ENCODE data around the gene CYB561.

The CYB561 gene

GRCh38 chr17:63443053-63443452 is 3.1 kb downstream of the CYB561 start:
- ChIA-PET CTCF (interaction anchor here (0.6 to 2.8 kb wide), 6 partner anchors 8 to 169 kb away, joined by 3 to 10 read pairs (median 7); no protein-coding TSS in a partner anchor), POLR2A (interaction anchor here (1.8 kb wide), 1 partner anchor 34 kb away, joined by 7 read pairs; the partner anchor contains the start of gene ACE)
- DNase-seq (ENCODE audit: extremely low spot score), result no peak
- TF ChIP-seq SUZ12 (IDR thresholded peaks at IDR 0.05) (no peak), ELF4 (IDR thresholded peaks at IDR 0.05) (no peak), CTBP1 (IDR thresholded peaks at IDR 0.05; ENCODE audit: borderline replicate concordance) (no peak), ZNF384 (IDR thresholded peaks at IDR 0.05) (no peak), FOXM1 (IDR thresholded peaks at IDR 0.05; ENCODE audit: borderline replicate concordance) (no peak), L3MBTL2 (conservative IDR thresholded peaks at IDR 0.05) (no peak), TARDBP (IDR thresholded peaks at IDR 0.05) (no peak), HDGF (IDR thresholded peaks at IDR 0.05; ENCODE audit: borderline replicate concordance) (no peak), SP1 (IDR thresholded peaks at IDR 0.05) (no peak), PKNOX1 (IDR thresholded peaks at IDR 0.05) (no peak), BHLHE40 (IDR thresholded peaks at IDR 0.05; ENCODE audit: borderline replicate concordance) (no peak)

- ChIA-PET CTCF (interaction anchor here (0.6 to 2.8 kb wide), 6 partner anchors 11 to 169 kb away, joined by 3 to 10 read pairs (median 6); no protein-coding TSS in a partner anchor), POLR2A (interaction anchor here (1.8 kb wide), 1 partner anchor 34 kb away, joined by 7 read pairs; the partner anchor contains the start of gene ACE)
- DNase-seq (ENCODE audit: extremely low spot score), result no peak
- TF ChIP-seq BHLHE40 (IDR thresholded peaks at IDR 0.05; ENCODE audit: borderline replicate concordance) (no peak), ELF4 (IDR thresholded peaks at IDR 0.05) (no peak), FOXK2 (IDR thresholded peaks at IDR 0.05) (no peak), LEF1 (IDR thresholded peaks at IDR 0.05; ENCODE audit: borderline replicate concordance) (no peak), ZNF384 (IDR thresholded peaks at IDR 0.05) (no peak), NFRKB (IDR thresholded peaks at IDR 0.05) (no peak), SUZ12 (IDR thresholded peaks at IDR 0.05) (no peak), FOXA1 (IDR thresholded peaks at IDR 0.05) (no peak), SP1 (IDR thresholded peaks at IDR 0.05) (no peak)
These were observed 3.5 kb downstream of the CYB561 start for GRCh38 chr17:63442549-63443035.

- no peak for DNase-seq (ENCODE audit: extremely low spot score)
- CTCF ChIA-PET, result interaction anchor here (0.6 to 2.8 kb wide), 4 partner anchors 10 to 170 kb away, joined by 4 to 10 read pairs (median 8); no protein-coding TSS in a partner anchor
- POLR2A ChIA-PET, result interaction anchor here (1.8 kb wide), 1 partner anchor 35 kb away, joined by 7 read pairs; the partner anchor contains the start of gene ACE
- TF ChIP-seq BHLHE40 (IDR thresholded peaks at IDR 0.05; ENCODE audit: borderline replicate concordance) (no peak), CTBP1 (IDR thresholded peaks at IDR 0.05; ENCODE audit: borderline replicate concordance) (no peak), PKNOX1 (IDR thresholded peaks at IDR 0.05) (no peak), L3MBTL2 (conservative IDR thresholded peaks at IDR 0.05) (no peak), ZNF384 (IDR thresholded peaks at IDR 0.05) (no peak)
These were observed 4.0 kb downstream of the CYB561 start for GRCh38 chr17:63442074-63442473.

GRCh38 chr17:63441654-63442053 is 4.5 kb downstream of the CYB561 start:
- TF ChIP-seq ARNT (IDR thresholded peaks at IDR 0.05), result no peak
- CTCF ChIA-PET, result interaction anchor here (2.6 kb wide), 1 partner anchor 16 kb away, joined by 9 read pairs; no protein-coding TSS in a partner anchor
- no peak for DNase-seq (ENCODE audit: extremely low spot score)
- POLR2A ChIA-PET, result no interaction called here

GRCh38 chr17:63440770-63441335 is 5.3 kb downstream of the CYB561 start:
- POLR2A ChIA-PET, result no interaction called here
- TF ChIP-seq ELF4 (IDR thresholded peaks at IDR 0.05) (no peak), LEF1 (IDR thresholded peaks at IDR 0.05; ENCODE audit: borderline replicate concordance) (no peak), TARDBP (IDR thresholded peaks at IDR 0.05) (no peak), HDGF (IDR thresholded peaks at IDR 0.05; ENCODE audit: borderline replicate concordance) (no peak), CTBP1 (IDR thresholded peaks at IDR 0.05; ENCODE audit: borderline replicate concordance) (no peak), NFRKB (IDR thresholded peaks at IDR 0.05) (no peak), FOXM1 (IDR thresholded peaks at IDR 0.05; ENCODE audit: borderline replicate concordance) (no peak), SUZ12 (IDR thresholded peaks at IDR 0.05) (no peak), L3MBTL2 (conservative IDR thresholded peaks at IDR 0.05) (no peak), ARNT (IDR thresholded peaks at IDR 0.05) (no peak), FOXK2 (IDR thresholded peaks at IDR 0.05) (no peak), ZNF384 (IDR thresholded peaks at IDR 0.05) (no peak), SP1 (IDR thresholded peaks at IDR 0.05) (no peak), FOXA1 (IDR thresholded peaks at IDR 0.05) (no peak)
- CTCF ChIA-PET, result no interaction called here
- no peak for DNase-seq (ENCODE audit: extremely low spot score)

GRCh38 chr17:63440127-63440769 is 5.9 kb downstream of the CYB561 start:
- POLR2A ChIA-PET, result interaction anchor here (0.6 to 1.0 kb wide), 2 partner anchors 37 to 195 kb away, joined by 3 to 5 read pairs; partner anchors contain the start of gene ACE
- no peak for DNase-seq (ENCODE audit: extremely low spot score)
- TF ChIP-seq NFRKB (IDR thresholded peaks at IDR 0.05) (no peak), FOXM1 (IDR thresholded peaks at IDR 0.05; ENCODE audit: borderline replicate concordance) (no peak), FOXK2 (IDR thresholded peaks at IDR 0.05) (no peak), ELF4 (IDR thresholded peaks at IDR 0.05) (no peak), LEF1 (IDR thresholded peaks at IDR 0.05; ENCODE audit: borderline replicate concordance) (no peak), CTBP1 (IDR thresholded peaks at IDR 0.05; ENCODE audit: borderline replicate concordance) (no peak), TARDBP (IDR thresholded peaks at IDR 0.05) (no peak), BHLHE40 (IDR thresholded peaks at IDR 0.05; ENCODE audit: borderline replicate concordance) (no peak), ARNT (IDR thresholded peaks at IDR 0.05) (no peak), PKNOX1 (IDR thresholded peaks at IDR 0.05) (no peak), SP1 (IDR thresholded peaks at IDR 0.05) (no peak), SUZ12 (IDR thresholded peaks at IDR 0.05) (no peak), HDGF (IDR thresholded peaks at IDR 0.05; ENCODE audit: borderline replicate concordance) (no peak), FOXA1 (IDR thresholded peaks at IDR 0.05) (no peak), ZNF384 (IDR thresholded peaks at IDR 0.05) (no peak), L3MBTL2 (conservative IDR thresholded peaks at IDR 0.05) (no peak)
- CTCF ChIA-PET, result no interaction called here

All from HEK293T (cell line).